GM23248 (cell line): ENCODE results near the gene TRAPPC3. TPM values are rescaled to one million over a fixed set of nuclear protein-coding genes. Genes with fewer than 3 reads are reported as not detected.
A peak's percentile ranks its signal among the peaks of the same experiment; 100 is the strongest.

Source experiments
- DNase-seq: peaks from one replicate; pipeline ENCODE4 v3.0.0-alpha.2; 2015
- H2AFZ ChIP-seq: fragments of 200-600 bp; sonication (generic); 2 replicates; pipeline ENCODE4 v1.6.1; 2016; ENCODE audit warnings: antibody characterized with exemption
- H3F3A ChIP-seq: fragments of 200-600 bp; sonication (generic); 2 replicates; pipeline ENCODE4 v1.6.1; 2016; ENCODE audit warnings: mild to moderate bottlenecking, antibody characterized with exemption, mixed run types; ENCODE audit not compliant: insufficient read depth
- H3K27ac ChIP-seq: fragments of 200-600 bp; sonication (generic); 2 replicates; pipeline ENCODE4 v1.5.1; 2016; ENCODE audit warnings: mild to moderate bottlenecking
- H3K27me3 ChIP-seq: fragments of 200-600 bp; sonication (generic); replicated peaks from 2 replicates; pipeline ENCODE4 v1.6.1; 2016; ENCODE audit warnings: mild to moderate bottlenecking; ENCODE audit not compliant: insufficient read depth
- H3K36me3 ChIP-seq: fragments of 200-600 bp; sonication (generic); 2 replicates; pipeline ENCODE4 v1.6.1; 2016; ENCODE audit warnings: low read depth, mild to moderate bottlenecking
- H3K4me1 ChIP-seq: fragments of 200-600 bp; sonication (generic); 2 replicates; pipeline ENCODE4 v1.6.1; 2016; ENCODE audit warnings: mild to moderate bottlenecking; ENCODE audit not compliant: insufficient read depth
- H3K4me2 ChIP-seq: fragments of 200-600 bp; sonication (generic); one replicate; pipeline ENCODE4 v1.6.1; 2016; ENCODE audit warnings: mild to moderate bottlenecking; ENCODE audit not compliant: unreplicated experiment
- H3K4me3 ChIP-seq: fragments of 200-600 bp; sonication (generic); 2 replicates; pipeline ENCODE4 v1.5.1; 2016; ENCODE audit warnings: mild to moderate bottlenecking
- H3K79me2 ChIP-seq: fragments of 200-600 bp; sonication (generic); 2 replicates; pipeline ENCODE4 v1.6.1; 2016; ENCODE audit warnings: mild to moderate bottlenecking; ENCODE audit not compliant: insufficient read depth
- H3K9ac ChIP-seq: fragments of 200-600 bp; sonication (generic); 2 replicates; pipeline ENCODE4 v1.6.1; 2016; ENCODE audit warnings: mild to moderate bottlenecking
- H3K9me2 ChIP-seq: fragments of 200-600 bp; sonication (generic); 2 replicates; pipeline ENCODE4 v1.6.1; 2016; ENCODE audit warnings: mixed run types, mild to moderate bottlenecking, moderate library complexity; ENCODE audit not compliant: insufficient read depth
- H3K9me3 ChIP-seq: fragments of 200-600 bp; sonication (generic); one replicate; pipeline ENCODE4 v1.6.1; 2017; ENCODE audit warnings: low read depth
- H4K20me1 ChIP-seq: fragments of 200-600 bp; sonication (generic); 2 replicates; pipeline ENCODE4 v1.6.0; 2016; ENCODE audit not compliant: insufficient read depth
- EZH2 ChIP-seq: fragments of 200-600 bp; sonication (generic); IDR thresholded peaks from 2 replicates; pipeline ENCODE4 v1.6.1; 2018; ENCODE audit warnings: antibody characterized with exemption, mild to moderate bottlenecking; ENCODE audit not compliant: insufficient read depth, poor library complexity, severe bottlenecking
- EZH2phosphoT487 ChIP-seq: fragments of 200-600 bp; sonication (generic); IDR thresholded peaks from 2 replicates; pipeline ENCODE4 v1.6.1; 2018; ENCODE audit warnings: antibody characterized with exemption, moderate library complexity, mild to moderate bottlenecking, low read depth; ENCODE audit not compliant: insufficient read depth
- WGBS, 2 experiments: methylation state at CpG; one replicate each; pipeline ENCODE4 v1.1.6; 2015 to 2017; ENCODE audit warnings: low lambda C conversion rate in 2 of 2, low coverage in 1 of 2; ENCODE audit errors: missing lambda C conversion rate in 2 of 2; 5-methylcytosine and 5-hydroxymethylcytosine counted together
- in situ Hi-C: fragments of 300-500 bp; cut with MboI; formaldehyde crosslinking; loops from 2 replicates; pipeline ENCODE4 v1.15.0; 2020
- polyA plus RNA-seq: library from polyadenylated mRNA; unstranded; fragments of >200 nt; fragmentation: Nextera tagmentation; extraction: Ambion mirVana; gene quantifications from 2 replicates; pipeline ENCODE4 v1.2.1, GENCODE V29; 2016
- total RNA-seq: library from RNA; depleted of rRNA; stranded (reverse); fragments of >200 nt; shearing (Covaris generic); gene quantifications from 2 replicates; pipeline ENCODE4 v1.2.3, GENCODE V29; 2014

The TRAPPC3 gene
- total and polyA plus RNA-seq, 2 experiments from 2014 or later = 112 to 134 TPM

DNA sequence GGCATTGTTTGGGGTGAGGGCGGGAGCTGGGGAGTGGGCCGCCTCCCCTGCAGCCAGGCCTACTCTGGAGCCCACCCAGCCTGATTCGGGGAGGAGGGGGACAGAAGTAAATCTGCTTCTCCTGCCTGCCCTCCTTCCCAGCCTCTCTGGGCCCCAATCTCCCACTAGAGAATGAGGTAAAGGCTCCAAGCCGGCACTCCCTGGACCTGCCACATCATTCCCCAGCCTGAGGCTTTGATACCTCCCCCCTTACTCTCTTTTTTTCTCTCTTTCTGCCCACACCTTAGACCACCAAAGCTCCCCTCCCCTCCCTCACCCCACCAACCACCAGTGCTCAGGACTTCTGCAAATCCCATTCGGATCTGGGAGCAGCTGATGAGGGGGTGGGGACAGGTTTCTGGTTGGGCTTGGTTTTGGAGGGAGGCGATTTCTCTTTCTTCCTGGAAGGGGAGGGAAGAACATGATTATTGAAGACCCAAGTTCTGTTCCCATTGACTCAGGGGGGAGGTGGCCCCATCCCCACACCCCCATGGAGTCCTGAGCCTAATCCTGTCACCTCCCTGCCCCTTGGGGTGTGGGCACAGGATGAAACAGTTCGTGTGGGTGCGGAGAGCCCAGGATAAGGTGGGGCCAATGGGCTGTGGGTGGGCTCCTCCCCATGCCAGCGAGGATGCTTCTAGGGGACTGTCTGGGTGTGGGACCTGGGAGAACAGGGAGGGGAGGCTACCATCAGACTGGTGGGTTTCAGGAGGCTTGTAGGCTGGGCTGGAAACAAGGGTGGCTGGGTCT, 8.0 kb upstream of the TRAPPC3 start:
- WGBS, 2 experiments = 0 to 2% methylated on average over 5 to 9 of the region's 9 CpGs
- H3K4me3 ChIP-seq = peak overlapping the region; percentile 93
- peaks cover 5% of the 10 kb centered on the region for H4K20me1 ChIP-seq
- peak; percentile 64 for DNase-seq
- H3F3A ChIP-seq = peaks cover 16% of the 10 kb centered on the region
- peaks cover 74% of the 10 kb centered on the region for H3K79me2 ChIP-seq
- H3K4me2 ChIP-seq = peak overlapping the region; percentile 76
- no peaks in the 10 kb centered on the region for H3K9me3 ChIP-seq
- peak overlapping the region; percentile 100 for H3K9ac ChIP-seq
- TF ChIP-seq EZH2phosphoT487 = no peak
- no peak for TF ChIP-seq EZH2
- peaks cover 48% of the 10 kb centered on the region for H3K4me1 ChIP-seq
- H3K9me2 ChIP-seq = no peaks in the 10 kb centered on the region
- no peak overlapping the region for H2AFZ ChIP-seq
- in situ Hi-C loops = no loop called here
- H3K27ac ChIP-seq = peak overlapping the region; percentile 89
- no peaks in the 10 kb centered on the region for H3K36me3 ChIP-seq
- H3K27me3 ChIP-seq = no peaks in the 10 kb centered on the region

DNA sequence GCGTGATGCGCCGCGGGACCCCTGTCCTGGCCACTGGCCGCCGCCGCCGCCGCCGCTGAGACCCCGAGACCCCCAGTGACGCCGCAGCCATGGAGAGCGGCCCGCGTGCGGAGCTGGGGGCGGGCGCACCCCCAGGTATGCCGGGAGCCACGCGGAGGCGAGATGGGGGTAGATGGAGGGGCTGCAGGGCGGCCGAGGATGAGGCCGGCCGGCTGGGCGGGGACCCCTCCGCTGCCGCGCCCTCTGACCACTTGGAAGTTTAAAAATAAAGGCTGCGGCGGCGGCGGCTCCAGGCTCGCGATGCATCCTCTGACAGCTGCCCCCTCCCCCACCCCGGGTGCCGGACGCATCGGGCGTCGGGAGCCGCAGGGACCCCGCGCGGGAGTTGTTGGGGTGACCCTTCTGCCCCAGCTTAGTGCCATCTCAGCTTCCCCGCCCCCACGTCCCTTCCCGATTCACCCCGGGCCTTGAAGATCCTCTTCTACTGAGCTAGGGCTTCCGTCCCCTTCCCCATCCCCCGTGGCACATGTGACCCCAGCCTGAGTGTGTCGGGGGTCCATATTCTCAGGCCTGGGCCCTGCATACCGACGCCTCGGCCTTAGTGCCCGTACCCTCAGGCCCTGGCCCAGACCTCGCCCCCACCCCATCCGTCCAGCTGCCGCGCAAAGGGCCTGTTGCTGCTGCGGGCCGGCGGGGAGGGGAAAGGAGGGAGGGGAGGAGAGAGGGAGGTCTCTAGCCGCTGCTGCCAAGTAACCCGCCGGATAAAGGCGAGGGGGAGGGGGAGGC, 7.2 kb upstream of the TRAPPC3 start:
- Histone ChIP-seq H3F3A (peaks cover 23% of the 10 kb centered on the region), H3K27me3 (no peaks in the 10 kb centered on the region), H3K9ac (peak overlapping the region; percentile 100), H2AFZ (peak overlapping the region; percentile 42; the same call in 1 of the 2 replicates), H3K4me1 (peaks cover 48% of the 10 kb centered on the region), H3K36me3 (no peaks in the 10 kb centered on the region), H3K4me2 (peak overlapping the region; percentile 76), H3K9me3 (no peaks in the 10 kb centered on the region), H3K9me2 (no peaks in the 10 kb centered on the region), H4K20me1 (peaks cover 4% of the 10 kb centered on the region), H3K79me2 (peaks cover 66% of the 10 kb centered on the region), H3K4me3 (peak overlapping the region; percentile 93), H3K27ac (peak overlapping the region; percentile 89)
- in situ Hi-C loops = no loop called here
- DNase-seq = peak; percentile 76
- 0 to 1% methylated on average over 20 to 67 of the region's 69 CpGs for WGBS, 2 experiments
- TF ChIP-seq EZH2 (no peak), EZH2phosphoT487 (no peak)

DNA sequence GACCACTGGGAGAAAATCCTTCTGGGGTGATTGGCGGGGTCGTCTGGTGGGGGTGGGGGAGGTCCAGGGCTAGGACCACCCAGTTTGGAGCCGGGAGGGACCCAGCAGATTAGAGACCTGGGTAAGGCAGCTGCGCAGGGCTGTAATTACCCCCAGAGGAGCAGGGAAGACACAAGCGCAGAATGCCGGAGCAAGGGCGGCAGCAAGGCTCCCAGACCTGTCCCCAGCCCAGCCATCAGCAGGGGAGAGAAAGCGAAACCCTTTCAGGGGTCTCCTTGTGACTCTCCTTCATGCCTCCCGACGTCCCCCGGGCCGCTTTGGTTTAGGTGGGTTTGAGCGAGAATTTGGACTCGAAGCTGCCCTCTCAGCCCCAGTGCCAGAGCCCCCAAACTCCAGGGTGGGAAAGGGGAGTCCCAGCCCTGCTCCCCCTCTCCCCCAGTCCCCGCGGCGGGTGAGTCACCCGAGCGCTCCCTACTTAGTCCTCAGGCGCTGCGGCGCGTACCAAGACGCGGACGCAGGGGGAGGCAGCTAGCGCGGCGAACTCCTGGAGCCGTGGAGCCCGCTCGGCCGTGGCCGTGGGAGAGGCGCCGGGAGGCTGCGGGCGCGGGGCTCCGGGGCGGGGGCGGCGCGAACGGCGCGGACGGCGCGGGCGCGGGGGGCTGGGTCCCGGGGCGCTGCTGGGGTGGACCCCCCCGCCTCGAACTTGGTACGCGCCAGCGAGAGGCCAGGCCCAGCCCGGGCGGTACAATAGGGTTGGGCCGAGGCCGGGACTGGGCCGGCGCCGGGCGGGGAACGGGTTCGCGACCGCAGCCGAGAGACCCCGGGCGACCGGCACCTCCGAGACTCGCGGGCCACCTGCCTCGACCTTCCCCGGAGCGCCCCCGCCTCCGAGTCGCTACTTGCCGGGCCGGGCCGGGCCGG, 6.4 kb upstream of the TRAPPC3 start, which contains the start of gene MAP7D1:
Gene MAP7D1, plus strand, starts transcription at position 753 of the 921 bp plus-strand sequence. CDS start 258 bp downstream, outside the sequence.
- H3K4me1 ChIP-seq = peaks cover 49% of the 10 kb centered on the region
- 0 to 1% methylated on average over 49 to 58 of the region's 88 CpGs for WGBS, 2 experiments
- no peaks in the 10 kb centered on the region for H4K20me1 ChIP-seq
- peak within 1 kb of the TSS; percentile 100 for H3K9ac ChIP-seq
- H3K4me2 ChIP-seq = peak within 1 kb of the TSS; percentile 95
- TF ChIP-seq EZH2phosphoT487 (no peak), EZH2 (no peak)
- in situ Hi-C loops = no loop called here
- H3K79me2 ChIP-seq = peaks cover 57% of the 10 kb centered on the region
- H3K27me3 ChIP-seq = no peaks in the 10 kb centered on the region
- no peaks in the 10 kb centered on the region for H3K9me3 ChIP-seq
- H3K9me2 ChIP-seq = no peaks in the 10 kb centered on the region
- DNase-seq = peak; percentile 92
- H3K4me3 ChIP-seq = peak within 1 kb of the TSS; percentile 93
- no peaks in the 10 kb centered on the region for H3K36me3 ChIP-seq
- peaks cover 18% of the 10 kb centered on the region for H3F3A ChIP-seq
- peak within 1 kb of the TSS; percentile 42 for H2AFZ ChIP-seq
- H3K27ac ChIP-seq = peak within 1 kb of the TSS; percentile 89
